ENCODE measurements around the gene SORBS1.

The SORBS1 gene

DNA sequence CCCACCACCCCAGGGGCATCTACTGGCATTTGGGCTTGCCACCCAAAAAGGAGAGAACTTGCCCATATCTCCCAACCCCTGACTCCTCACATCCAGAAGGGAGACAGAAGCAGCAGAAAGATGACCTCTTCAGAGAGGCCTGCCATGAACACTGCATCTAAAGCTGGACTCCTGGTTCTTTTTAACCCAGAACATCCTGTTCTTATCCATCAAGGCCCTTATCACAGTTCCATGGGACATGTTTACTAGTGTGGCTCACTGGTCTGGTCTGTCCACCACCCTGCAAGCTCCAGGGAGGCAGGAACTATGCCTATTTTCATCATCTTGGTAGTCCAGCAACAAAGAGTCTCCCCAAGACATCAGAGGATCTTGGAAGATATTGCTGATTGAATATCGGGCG is 155.5 kb downstream of the SORBS1 start:
- DNase-seq, result no peak

DNA sequence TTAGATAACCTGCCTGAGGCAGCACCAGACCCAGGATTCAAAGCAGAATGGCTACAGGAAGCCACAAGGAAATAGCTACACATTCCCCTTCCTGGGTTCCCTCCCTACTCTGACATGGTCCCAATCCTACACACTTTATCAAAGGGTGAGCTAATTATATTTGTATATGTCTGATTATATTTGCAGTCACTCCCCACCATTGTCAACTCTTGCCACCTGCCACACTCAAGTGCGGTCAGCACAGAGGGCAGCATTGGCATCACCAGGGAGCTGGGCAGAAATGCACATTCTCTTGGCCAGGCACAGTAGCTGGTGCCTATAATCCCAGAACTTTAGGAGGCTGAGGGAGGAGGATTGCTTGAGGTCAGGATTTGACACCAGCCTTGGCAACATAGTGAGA is 156.3 kb downstream of the SORBS1 start:
- no peak for DNase-seq

DNA sequence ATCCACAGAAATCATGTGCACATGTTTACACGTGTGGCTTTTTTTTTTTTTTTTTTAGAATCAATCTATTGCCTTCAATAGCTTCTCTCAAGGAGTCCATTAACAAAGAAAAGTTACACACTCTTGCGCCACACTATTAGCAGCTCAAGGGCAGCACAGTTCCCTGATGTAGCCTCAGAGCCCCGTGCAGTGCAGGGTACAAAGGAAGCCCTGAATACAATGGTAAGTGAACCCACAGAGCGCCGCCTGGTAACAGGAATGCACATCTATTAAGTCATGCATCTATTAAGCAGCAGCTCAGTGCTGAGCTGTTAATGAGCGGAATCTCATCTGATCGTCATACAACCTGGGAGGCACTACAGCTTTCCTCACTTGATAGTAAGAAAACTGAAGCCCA is 156.7 kb downstream of the SORBS1 start:
- DNase-seq, result no peak

DNA sequence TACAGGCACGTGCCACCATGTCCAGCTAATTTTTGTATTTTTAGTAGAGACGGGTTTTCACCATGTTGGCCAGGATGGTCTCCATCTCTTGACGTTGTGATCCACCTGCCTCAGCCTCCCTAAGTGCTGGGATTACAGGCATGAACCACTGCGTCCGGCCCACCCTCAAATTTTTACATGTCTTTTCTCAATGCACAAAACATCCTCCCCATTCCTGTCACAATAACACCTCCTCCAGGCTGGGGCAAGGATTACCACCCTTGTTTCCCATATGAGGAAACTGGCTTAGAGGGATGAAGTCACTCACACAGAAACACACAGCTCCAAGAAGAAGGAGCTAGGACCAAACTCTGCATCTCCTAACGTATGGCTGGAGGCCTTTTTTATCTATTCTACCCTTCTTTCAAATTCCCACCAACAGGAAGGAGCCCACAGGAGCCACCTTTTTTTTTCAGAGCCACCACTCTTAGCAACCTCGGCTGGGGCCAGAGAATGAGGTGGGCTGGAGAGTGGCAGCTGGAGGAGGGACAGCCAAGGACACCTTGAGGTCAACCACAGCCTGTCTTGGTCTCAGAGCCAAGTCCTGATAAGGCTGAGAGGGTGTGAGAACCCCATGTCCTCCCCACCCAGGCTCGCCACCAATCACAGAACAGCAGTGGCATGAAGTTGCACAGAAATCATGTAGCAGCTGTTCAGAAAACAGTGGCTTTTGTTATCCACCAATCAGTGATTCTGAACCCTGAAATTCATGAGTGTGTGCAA is 157.3 kb downstream of the SORBS1 start:
- DNase-seq, result no peak

DNA sequence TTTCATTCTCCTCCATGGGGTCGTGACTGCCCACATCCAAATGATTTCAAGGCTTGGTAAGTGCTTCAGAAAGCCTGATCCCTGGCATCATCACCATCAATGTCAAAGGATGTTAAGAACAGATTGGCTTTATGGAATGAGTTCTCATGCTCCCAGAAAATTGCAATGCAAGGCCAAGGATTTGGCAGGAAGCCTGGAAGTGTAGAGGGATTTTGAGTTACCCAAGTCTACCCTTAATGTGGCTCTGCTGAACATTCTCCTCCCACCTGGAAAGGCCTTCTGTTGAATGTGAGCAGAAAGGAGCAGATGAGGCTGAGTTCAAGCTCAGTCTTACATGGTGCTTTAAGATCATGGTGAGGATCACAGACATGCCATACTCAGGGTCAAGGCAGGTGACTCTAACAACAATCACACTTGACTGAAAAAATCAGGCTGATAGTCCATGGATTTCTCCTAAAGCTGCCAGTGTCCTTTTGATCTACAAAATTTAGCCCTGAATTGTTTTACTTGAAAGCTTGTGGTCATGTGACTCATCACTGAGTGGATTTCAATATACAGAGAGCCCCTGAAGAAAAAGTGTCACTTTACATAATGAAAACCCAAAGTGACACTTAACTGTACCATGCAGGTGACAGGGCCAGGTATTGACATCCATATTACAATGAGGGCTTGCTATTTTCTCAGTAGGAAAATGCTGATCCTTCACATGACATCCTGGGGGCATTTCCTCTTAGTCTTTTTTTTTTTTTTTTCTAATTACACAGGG is 159.3 kb downstream of the SORBS1 start:
- DNase-seq, result no peak

DNA sequence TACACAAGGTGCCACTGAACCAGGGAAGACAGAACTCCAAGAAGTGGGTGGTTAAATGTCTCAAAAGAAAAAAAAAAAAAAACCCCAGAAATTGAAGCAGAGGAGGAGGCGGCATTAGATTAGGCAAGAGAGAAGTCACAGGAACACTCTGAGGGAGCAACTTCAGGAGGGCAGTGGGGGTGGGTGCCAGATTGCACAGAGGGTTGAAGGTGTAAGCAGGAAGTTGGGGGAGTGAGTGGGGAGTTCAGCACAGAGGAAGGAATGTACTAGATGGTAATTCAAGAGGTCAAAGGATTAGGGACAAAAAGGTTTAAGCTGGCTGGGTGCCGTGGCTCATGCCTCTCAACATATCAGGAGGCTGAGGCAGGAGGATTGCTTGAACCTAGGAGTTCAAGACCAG is 160.4 kb downstream of the SORBS1 start:
- DNase-seq, result no peak

DNA sequence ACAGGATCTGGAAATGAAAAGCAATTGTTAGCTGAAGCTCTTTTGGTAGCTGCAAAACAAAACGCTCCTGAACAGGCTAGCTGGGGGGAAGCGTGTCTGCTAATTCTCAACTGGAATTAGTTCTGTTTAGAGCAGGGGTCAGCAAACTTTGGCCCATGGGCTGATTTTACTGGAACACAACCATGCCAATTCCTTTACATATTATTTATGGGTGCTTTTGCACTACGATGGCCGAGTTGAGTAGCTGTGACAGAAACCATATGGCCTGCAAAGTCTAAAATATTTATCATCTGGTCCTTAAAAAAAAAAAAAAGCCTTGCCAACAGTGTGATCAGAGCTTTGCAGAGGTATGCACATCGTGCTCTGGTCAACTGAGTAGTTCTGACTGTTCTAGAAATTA is 162.0 kb downstream of the SORBS1 start:
- DNase-seq, result no peak

DNA sequence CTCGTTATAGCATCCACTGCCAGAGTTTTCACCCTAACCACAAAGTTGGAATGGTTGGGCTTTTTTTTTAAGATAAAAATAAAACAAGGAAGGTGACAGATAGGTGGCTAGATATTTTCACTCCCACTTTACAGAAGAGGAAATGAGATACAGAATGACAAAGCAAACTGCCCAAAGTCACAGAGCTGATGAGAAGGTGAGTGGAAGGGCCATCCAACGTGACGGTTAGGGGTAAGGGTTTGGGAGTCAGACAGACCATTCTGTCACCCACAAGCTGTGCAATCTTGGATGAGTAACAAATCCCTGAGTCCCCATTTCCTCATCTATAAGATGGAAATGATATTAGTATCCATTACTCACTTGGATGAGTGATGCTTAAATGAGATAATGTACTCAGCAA is 163.4 kb downstream of the SORBS1 start:
- DNase-seq, result no peak

DNA sequence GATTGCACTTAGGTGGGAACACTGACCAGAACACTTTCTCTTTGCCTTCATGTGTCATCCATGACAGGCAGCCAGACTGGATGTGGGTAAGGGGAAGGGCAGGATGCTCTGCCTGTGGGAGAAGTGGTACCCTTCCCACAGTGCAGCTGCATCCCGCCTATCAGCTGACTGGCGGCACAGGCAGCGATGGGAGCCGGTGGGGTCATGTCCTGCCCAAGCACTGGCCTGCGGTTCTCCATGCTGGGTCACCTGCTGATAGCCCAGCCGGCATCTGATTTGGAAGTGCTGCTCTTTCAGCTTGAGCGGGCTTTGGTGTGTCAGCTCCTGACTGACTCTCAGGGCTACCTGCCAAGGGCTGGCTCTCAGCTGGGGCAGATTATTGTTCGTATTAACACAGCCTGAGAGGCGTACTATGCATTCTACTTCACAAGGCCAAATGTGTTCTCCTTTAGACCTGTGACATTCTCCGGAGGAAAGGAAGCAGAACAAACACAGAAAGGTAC is 165.2 kb downstream of the SORBS1 start:
- DNase-seq, result no peak

DNA sequence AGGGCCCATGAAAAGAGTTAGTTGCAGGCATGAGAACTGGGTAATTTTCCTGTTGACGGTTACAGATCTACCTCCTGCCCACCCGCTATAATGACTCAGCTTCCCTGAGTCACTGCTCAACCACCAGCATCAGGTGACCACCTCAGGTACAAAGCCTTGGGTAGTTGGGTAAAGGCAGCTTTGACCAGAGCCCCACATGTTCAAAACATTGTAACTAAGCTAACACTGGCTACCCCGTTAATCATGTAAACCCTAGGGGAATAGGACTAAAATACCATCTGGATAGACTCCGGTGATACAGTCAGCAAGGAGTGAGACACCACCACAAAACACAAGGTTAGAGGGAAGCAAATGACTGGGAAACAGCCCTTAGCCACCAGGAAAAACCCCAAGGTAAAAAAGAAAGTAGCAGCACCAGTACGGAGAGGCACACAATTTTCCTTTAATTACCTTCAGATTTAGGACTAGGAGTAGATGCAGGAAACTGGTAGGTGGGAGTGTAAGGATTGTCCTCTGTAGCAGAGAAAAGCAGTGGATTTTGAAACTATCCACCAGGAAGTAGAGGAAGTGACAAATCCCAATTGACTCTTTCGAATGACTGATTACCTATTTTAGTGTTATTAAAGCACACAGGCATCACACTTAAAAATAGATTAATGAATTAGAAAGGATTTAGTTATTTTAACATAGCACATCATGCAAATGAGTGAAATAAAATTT is 166.8 kb downstream of the SORBS1 start:
- no peak for DNase-seq

DNA sequence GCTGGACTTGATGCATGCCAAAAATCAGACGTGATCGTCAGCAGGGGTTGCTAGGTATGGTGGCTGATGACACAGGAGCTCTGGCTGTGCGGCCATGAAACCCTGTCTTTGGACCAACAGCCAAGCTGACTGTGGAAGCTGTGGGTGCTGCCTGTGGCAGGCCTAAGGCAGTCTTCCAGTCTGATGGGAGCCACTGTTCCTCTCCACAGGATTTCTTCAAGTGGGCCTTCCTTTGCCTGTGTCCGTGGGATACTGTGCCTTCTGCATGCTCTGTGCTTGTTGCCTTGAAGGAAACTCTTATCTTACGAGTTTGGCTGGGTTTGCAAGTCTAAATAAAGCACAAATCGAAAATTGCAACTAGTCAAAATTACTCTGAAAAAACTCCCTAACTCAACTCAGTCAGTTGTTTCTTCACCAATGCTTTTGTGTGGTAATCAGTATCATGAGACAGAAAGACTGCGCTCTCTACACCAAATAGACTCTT is 168.4 kb downstream of the SORBS1 start:
- DNase-seq, result no peak

DNA sequence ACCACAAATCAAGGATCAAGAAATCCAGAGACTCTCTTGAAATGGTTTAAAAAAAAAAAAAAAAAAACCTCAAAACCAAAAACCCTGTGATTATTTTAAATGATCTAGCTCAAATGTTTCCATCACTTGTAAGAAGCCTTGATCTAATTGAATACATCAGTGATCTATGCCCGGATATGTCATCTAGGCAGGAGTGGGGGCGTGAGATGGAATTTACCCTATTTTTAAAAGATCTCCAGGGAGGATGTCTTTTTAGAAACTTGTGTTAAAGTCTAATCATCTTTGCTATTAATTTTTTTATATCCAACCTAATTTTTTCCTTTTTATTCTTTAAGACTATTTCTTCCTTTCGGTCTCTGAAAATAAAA is 169.0 kb downstream of the SORBS1 start:
- no peak for DNase-seq

DNA sequence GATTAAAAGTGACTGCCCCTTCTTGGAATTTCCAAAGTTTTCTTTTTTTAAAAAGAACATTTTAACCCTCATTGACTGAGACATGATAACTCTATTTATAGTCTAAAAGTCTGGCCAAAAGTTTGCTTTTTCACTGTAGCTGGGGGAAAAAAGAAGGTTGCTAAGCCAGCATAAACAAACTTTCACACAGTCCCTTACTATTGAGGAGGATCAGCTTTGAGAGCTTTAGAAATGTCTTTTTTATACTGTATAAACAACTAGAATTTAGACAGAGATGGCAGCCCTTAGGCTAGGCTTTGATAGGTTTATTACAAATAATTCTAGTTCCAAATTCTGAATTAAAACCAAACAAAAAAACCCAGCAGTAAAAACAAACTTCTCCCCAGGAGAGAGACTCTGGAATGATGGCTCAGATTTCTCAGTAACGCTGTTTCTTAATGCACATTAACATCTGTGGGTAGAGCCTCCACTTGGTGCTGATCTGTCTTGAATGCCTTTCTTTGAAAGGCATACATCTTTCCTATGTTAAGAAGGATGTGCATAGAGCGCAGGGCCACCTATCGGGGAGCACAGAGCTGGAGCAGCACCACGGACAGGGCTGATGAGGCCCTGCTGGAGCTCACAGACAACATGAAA is 169.5 kb downstream of the SORBS1 start:
- DNase-seq, result no peak

DNA sequence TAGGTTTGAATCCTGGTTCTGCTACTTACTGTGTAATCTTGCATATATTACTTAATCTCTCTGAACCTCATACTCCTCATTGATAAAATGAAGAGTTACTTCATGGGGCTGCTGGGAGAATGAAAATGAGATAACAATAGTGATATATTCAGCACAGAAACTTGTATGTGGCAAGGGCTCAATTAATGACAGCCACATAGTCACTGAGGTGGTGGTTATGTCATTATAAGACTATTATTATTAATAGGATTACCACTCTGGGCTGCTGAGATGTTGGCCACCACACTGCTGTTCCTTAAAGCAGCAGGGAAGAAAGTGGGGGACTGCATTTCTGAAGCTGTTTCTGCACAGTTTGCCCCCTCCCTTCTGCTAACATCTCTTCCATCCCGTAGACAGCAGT is 170.0 kb downstream of the SORBS1 start:
- DNase-seq, result no peak

DNA sequence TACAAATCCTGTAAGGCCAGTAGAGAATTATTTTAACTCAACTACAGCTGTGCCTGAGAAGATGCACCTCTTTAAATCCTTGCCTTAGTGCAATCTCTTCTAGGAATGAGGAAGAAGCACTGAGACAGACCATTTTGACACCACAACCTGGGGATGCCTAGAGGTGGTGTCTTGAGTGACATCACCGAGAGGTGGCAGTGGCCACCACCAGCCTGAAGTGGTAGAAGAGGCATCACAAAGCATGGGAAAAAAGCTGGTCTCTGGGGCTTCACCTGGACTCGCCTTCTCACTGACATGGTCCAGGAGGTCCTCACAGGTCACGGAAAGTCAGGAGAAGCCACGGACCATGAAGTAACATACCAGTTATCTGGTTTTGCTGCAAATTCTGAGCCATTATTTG is 171.2 kb downstream of the SORBS1 start:
- no peak for DNase-seq

DNA sequence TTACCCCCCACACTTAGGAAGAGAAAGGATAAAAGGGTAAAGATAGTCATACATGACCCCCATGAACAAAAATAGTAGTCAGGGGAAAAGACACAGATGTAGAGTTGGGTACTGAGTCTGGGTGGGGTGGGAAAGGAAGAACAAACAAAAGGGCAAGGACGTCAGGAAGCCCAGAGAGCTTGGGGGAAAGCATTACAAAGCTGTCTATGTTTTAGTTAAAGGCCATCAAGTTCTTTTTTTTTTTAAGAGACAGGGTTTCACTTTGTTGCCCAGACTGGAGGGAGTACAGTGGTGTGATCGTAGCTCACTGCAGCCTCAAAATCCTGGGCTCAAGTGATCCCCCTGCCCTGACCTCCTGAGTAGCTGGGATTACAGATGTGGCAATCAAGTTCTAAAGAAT is 172.0 kb downstream of the SORBS1 start:
- DNase-seq, result no peak

DNA sequence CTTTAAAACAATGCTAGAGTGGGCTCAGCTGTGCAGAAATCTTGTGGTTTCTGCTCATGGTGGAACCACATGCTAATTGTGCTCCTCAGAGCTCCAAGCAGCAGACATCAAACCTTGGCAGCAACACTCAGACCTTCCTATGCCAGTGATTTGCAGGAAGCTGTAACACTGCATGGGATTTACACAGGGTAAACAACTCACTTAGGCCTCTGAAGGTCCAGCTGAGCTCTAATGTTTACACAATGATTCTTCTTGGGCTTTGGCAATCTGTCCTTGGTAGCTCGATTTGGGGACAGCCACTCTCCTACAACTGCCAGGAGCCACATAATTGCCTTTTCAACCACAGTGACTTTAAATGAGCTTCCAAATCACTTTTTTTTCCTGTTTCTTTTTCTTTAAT is 172.6 kb downstream of the SORBS1 start:
- no peak for DNase-seq

DNA sequence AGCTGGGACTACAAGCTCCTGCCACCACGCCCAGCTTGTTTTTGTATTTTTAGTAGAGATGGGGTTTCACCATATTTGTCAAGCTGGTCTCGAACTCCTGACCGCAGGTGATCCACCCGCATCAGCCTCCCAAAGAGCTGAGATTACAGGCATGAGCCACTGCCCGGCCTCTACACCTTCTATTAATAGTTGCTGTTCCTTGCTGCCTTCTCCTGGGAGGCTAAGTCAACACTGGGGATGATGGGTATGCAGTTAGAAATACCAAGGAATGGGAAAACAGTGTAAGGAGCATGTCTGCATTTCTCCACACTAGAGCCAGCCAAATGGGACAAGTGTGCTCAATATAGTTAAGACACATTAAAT is 173.1 kb downstream of the SORBS1 start:
- DNase-seq, result no peak

DNA sequence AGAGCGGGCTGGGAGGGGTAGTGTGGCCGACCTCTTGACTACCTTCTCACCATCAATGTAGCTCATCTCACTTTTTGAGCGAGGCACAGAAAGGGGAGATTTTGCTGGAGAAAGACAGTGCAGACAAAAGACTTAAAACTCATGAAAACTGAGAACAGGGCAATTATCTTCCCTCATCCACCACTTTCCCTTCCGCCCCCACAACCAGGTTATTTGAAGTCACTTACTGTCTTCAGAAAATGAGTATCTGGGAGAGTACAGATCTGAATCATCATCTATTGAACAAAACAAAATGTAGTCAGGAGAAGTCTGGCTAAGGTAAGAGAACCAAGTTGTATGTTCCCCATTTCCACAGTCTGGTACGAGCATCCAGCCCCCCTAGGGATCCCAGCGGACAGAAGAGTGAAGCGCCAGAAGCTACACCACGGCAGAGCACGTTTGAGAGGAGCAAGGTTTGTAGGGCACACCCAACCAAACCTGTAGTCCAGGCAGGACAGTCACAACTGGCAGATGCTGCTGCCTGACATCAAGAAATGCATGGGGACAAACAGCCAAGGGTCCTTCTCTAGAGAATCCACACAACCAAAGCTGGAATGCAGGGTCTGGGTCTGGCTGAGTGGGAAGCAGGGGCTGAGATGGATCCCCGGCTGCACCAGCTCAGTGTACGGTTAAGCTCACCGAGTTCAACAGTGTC is 177.0 kb downstream of the SORBS1 start:
- DNase-seq, result no peak

DNA sequence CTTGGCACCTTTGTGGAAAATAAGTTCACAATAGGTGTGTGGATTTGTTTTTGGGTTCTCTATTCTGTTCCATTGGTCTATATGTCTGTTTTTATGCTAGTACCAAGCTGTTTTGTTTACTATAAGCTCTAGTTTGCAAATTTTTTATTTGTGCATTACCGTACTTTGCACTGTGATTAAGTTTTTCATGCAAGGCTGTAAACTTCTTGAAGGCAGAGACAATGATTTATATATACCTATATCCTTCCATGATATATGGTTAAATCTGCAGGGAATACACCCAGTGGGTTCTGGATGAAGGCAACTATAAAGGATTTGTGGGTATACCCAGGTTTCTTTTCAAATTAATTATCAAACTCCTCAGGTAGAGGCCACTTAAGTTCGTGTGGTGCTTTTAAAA is 178.6 kb downstream of the SORBS1 start:
- DNase-seq, result no peak

DNA sequence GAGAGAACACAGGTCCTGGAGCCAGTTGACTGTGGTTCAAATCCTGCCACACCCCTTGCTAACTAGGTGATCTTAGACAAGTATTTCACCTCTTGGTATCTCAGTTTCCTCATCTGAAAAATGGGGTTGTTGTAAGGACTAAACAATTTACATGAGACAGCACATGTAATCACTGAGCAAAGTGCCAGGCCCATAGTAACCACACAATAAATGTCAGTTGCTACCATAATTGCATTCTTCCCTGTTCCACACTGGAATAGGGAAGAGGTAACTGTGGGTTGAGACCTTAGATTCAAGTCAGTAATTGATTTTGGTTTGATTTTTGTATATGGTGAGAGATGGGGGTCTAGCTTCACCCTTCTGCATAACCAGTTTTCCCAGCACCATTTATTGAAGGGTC is 179.0 kb downstream of the SORBS1 start:
- DNase-seq, result no peak

DNA sequence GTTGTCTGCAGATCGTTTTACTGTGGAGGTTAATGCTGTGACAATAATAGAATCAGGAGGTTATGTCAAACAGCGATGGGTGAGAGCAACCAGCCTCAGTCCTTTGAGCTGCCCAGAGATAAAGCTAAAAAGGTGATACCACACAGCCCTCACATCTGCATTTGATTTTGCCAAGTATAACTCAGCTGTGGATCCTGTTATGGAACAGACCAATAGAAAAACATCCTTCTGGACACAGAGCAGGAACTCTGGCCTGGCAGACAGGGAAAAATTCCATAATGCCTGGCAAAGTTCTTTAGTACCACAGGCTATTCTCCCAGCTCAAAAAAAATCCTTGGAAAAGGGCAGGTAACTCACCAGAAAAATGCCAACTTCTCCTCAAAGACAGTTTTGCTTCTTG is 183.2 kb downstream of the SORBS1 start:
- DNase-seq, result no peak

DNA sequence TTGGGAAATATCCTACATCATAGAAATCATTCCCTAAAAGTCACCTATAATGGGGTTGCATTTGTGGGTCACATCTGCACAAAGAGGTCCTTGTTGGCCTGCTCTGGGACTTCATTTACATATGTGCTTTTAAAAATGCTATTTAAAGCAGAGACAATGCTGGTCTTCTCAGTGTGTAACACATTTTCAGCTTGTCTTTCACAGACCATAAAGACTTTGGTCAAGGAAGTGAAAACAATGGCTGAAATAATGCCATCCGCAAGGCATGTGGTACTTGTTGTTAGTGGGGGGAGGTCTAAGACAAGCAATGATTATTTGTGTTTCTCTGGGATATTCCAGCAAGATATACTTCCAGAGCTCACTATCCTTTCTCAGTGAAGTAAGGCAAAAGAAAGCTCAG is 185.8 kb downstream of the SORBS1 start:
- DNase-seq, result no peak

Measured in activated CD8-positive, alpha-beta memory T cell treated with anti-CD3 and anti-CD28 coated beads, Interleukin-2, amount 50 U/mL, for 48 hours (primary cell).